GM21576 (cell line): ENCODE data around the gene CDH13.

Source experiments
- ATAC-seq: cut with Tn5 transposase; IDR thresholded peaks from one replicate; pipeline ENCODE4 v1.9.1; 2021; ENCODE audit warnings: mild to moderate bottlenecking, moderate library complexity; ENCODE audit not compliant: unreplicated experiment

CDH13 gene

GRCh38 chr16:83685615-83686165, 1058.9 kb downstream of the CDH13 start:
- ATAC-seq: no peak

- ATAC-seq: no peak
Measured at GRCh38 chr16:83686726-83687125, 1060.0 kb downstream of the CDH13 start.

- ATAC-seq: peak; percentile 58
Measured at GRCh38 chr16:83689385-83689831, 1062.6 kb downstream of the CDH13 start.

- ATAC-seq: no peak
Measured at GRCh38 chr16:83692224-83692623, 1065.5 kb downstream of the CDH13 start.

- no peak for ATAC-seq
Measured at GRCh38 chr16:83698964-83699363, 1072.2 kb downstream of the CDH13 start.

GRCh38 chr16:83699817-83700216, 1073.0 kb downstream of the CDH13 start:
- ATAC-seq: no peak

- no peak for ATAC-seq
Measured at GRCh38 chr16:83700918-83701317, 1074.1 kb downstream of the CDH13 start.

GRCh38 chr16:83701494-83701893, 1074.7 kb downstream of the CDH13 start:
- no peak for ATAC-seq

- ATAC-seq: no peak
Measured at GRCh38 chr16:83704656-83705055, 1077.9 kb downstream of the CDH13 start.

GRCh38 chr16:83705856-83706255, 1079.1 kb downstream of the CDH13 start:
- ATAC-seq: no peak

- ATAC-seq: no peak
Measured at GRCh38 chr16:83706394-83706793, 1079.6 kb downstream of the CDH13 start.

GRCh38 chr16:83711069-83711468, 1084.3 kb downstream of the CDH13 start:
- ATAC-seq: no peak

GRCh38 chr16:83713597-83713996, 1086.8 kb downstream of the CDH13 start:
- ATAC-seq: no peak

GRCh38 chr16:83714286-83714685, 1087.5 kb downstream of the CDH13 start:
- no peak for ATAC-seq

GRCh38 chr16:83715217-83715920, 1088.6 kb downstream of the CDH13 start:
- ATAC-seq: no peak

- ATAC-seq: no peak
Measured at GRCh38 chr16:83717308-83717707, 1090.5 kb downstream of the CDH13 start.

- no peak for ATAC-seq
Measured at GRCh38 chr16:83717814-83718213, 1091.0 kb downstream of the CDH13 start.

GRCh38 chr16:83720213-83720612, 1093.4 kb downstream of the CDH13 start:
- no peak for ATAC-seq

GRCh38 chr16:83720981-83721380, 1094.2 kb downstream of the CDH13 start:
- ATAC-seq: no peak

GRCh38 chr16:83721676-83722075, 1094.9 kb downstream of the CDH13 start:
- ATAC-seq: no peak

- ATAC-seq: no peak
Measured at GRCh38 chr16:83722456-83723183, 1095.9 kb downstream of the CDH13 start.

GRCh38 chr16:83723244-83723643, 1096.5 kb downstream of the CDH13 start:
- no peak for ATAC-seq
